Kidney (tissue), 14 donors: Measurements from ENCODE around the gene TNFRSF12A. TPM values are rescaled to one million over a fixed set of nuclear protein-coding genes. Genes with fewer than 3 reads are reported as not detected.

Experiments
- DNase-seq, 5 donors: peaks; one replicate each; pipeline ENCODE4 v3.0.0-alpha.2; 2013 to 2020
- FAIRE-seq: peaks from 2 replicates; lab custom pipeline; 2012; peaks lifted over from hg19 to GRCh38; lab: Jason Lieb, UNC
- H3K27ac ChIP-seq, 2 donors: one replicate each; pipeline ENCODE4 v1.7.0; 2013; ENCODE audit warnings: low read depth in 2 of 2, low read length in 2 of 2, inconsistent platforms in 1 of 2
- H3K27me3 ChIP-seq: one replicate; pipeline ENCODE4 v1.7.1; 2013; ENCODE audit warnings: low read length, inconsistent platforms; ENCODE audit not compliant: control insufficient read depth, insufficient read depth
- H3K36me3 ChIP-seq, 3 donors: one replicate each; pipeline versions ENCODE4 v1.7.0 to v1.7.1; 2013; ENCODE audit warnings: low read length in 3 of 3, control low read depth in 1 of 3, inconsistent platforms in 1 of 3; ENCODE audit not compliant: insufficient read depth in 3 of 3, control insufficient read depth in 2 of 3
- H3K4me1 ChIP-seq, 3 donors: one replicate each; pipeline versions ENCODE4 v1.7.0 to v1.7.1; 2013; ENCODE audit warnings: low read length in 3 of 3, inconsistent platforms in 1 of 3, low read depth in 1 of 3; ENCODE audit not compliant: control insufficient read depth in 2 of 3, insufficient read depth in 2 of 3
- H3K4me3 ChIP-seq, 3 donors: one replicate each; pipeline versions ENCODE4 v1.7.0 to v1.8.1; 2013; ENCODE audit warnings: low read length in 3 of 3, control low read depth in 1 of 3, inconsistent platforms in 1 of 3
- H3K9ac ChIP-seq, 3 donors: one replicate each; pipeline versions ENCODE4 v1.7.0 to v1.7.1; 2013; ENCODE audit warnings: low read length in 3 of 3, control low read depth in 1 of 3, inconsistent platforms in 1 of 3
- H3K9me3 ChIP-seq, 3 donors: one replicate each; pipeline versions ENCODE4 v1.7.0 to v1.7.1; 2013; ENCODE audit warnings: low read length in 3 of 3, control low read depth in 1 of 3, inconsistent platforms in 1 of 3; ENCODE audit not compliant: control insufficient read depth in 2 of 3, insufficient read depth in 1 of 3
- CTCF ChIP-seq: IDR thresholded peaks from 3 replicates; pipeline ENCODE4 v1.5.1; 2012; ENCODE audit warnings: mild to moderate bottlenecking, moderate library complexity, borderline replicate concordance; ENCODE audit not compliant: insufficient read depth; ENCODE audit errors: extremely low read depth
- intact Hi-C: fragments of 100-400 bp; cut with DNase I; formaldehyde crosslinking; loops from one replicate; pipeline ENCODE4 v1.11.1; 2022
- polyA plus RNA-seq: library from polyadenylated mRNA; stranded (reverse); fragments of 350-450 nt; fragmentation: Illumina TruSeq; extraction: RNeasy Lipid Tissue Mini Kit (QIAGEN cat#74804); gene quantifications from one replicate; pipeline ENCODE4 v1.2.3, GENCODE V29; 2014; ENCODE audit warnings: low read depth, low replicate concordance; ENCODE audit not compliant: insufficient read depth
- total RNA-seq: library from RNA; stranded (reverse); fragmentation: NEBNext Ultra II Directional; extraction: Animal tissue kit (Norgen Biotek cat#: 25700); gene quantifications from one replicate; pipeline ENCODE4 v1.2.1, GENCODE V29; 2021
- donor health status: control.
- donor health status: control.
- donor health status: control.
- donor health status: control.
- donor health status: control.
- donor health status: DM: yes; HTN: yes; CAD: no.
- donor health status: Normal renal cell carcinoma (clear cell type).

The TNFRSF12A gene
- total and polyA plus RNA-seq, 2 donors from 2014 or later, result 87.3 to 114 TPM

- peaks cover 0 to under 1% (median 0%) of the 10 kb centered on the region in 3 donors for H3K4me1 ChIP-seq
- DNase-seq (peak in 4 of 5 donors; percentile 77 to 83 (median 80)), FAIRE-seq (no peak)
- H3K27me3 ChIP-seq, result peaks cover 5% of the 10 kb centered on the region
- intact Hi-C loops, result no loop called here
- no peak for TF ChIP-seq CTCF
- no peak within 1 kb of the TSS for H3K4me3 ChIP-seq
- no peaks in the 10 kb centered on the region for H3K36me3 ChIP-seq
- H3K9ac ChIP-seq, result no peak within 1 kb of the TSS
- no peak within 1 kb of the TSS for H3K27ac ChIP-seq
- H3K9me3 ChIP-seq, result no peaks in the 10 kb centered on the region
These were observed 7.2 kb upstream of the TNFRSF12A start, which contains the start of gene CLDN9 for GRCh38 chr16:3012828-3013420. TSS of gene CLDN9 (plus strand) at chr16:3012923. CDS start at chr16:3013363, 440 bp downstream.

DNA sequence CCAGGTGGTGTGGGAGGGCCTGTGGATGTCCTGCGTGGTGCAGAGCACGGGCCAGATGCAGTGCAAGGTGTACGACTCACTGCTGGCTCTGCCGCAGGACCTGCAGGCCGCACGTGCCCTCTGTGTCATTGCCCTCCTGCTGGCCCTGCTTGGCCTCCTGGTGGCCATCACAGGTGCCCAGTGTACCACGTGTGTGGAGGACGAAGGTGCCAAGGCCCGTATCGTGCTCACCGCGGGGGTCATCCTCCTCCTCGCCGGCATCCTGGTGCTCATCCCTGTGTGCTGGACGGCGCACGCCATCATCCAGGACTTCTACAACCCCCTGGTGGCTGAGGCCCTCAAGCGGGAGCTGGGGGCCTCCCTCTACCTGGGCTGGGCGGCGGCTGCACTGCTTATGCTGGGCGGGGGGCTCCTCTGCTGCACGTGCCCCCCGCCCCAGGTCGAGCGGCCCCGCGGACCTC, 6.6 kb upstream of the TNFRSF12A start:
- Histone ChIP-seq H3K4me3 (no peak overlapping the region), H3K9ac (no peak overlapping the region), H3K27ac (no peak overlapping the region), H3K4me1 (peaks cover 0 to 3% (median 0%) of the 10 kb centered on the region in 3 donors), H3K27me3 (peaks cover 7% of the 10 kb centered on the region), H3K9me3 (no peaks in the 10 kb centered on the region), H3K36me3 (no peaks in the 10 kb centered on the region)
- no peak for FAIRE-seq
- intact Hi-C loops, result no loop called here
- DNase-seq, result no peak
- TF ChIP-seq CTCF, result no peak

DNA sequence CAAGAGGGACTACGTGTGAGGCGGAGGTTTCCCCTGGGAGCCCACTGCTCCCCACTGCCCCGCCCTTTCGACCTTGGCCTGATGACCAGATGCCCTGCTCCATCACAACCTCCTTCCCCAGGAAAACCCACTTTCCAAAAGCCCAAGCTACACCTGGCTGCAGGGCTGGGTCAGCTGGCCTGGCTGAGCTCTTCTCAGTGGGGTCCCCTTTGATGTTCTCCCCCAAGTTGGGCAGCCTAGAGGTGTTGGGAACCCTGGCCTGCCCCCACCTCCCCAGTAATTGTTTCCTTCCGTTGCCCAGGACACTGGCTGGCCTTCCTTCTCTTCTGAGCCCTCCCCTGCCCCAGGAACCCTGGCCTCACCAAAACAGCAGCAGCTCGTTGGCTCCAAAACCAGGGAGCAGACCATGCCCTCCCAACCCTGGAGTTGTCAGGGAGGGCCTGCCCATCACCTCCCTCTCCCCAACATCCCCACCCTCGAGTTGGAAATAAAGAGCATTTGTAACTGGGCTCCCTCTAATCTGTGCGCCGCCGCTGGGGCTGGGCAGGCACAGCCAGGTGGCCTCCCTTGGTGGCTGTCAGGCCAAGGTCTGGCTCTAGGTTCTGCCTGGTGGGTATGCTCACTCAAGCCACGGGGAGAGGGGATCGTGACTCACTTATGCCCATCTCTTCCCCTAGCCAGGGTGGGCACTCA, 6.0 kb upstream of the TNFRSF12A start:
- Histone ChIP-seq H3K9me3 (no peaks in the 10 kb centered on the region), H3K27me3 (peaks cover 7% of the 10 kb centered on the region), H3K4me3 (no peak overlapping the region), H3K27ac (no peak overlapping the region), H3K9ac (no peak overlapping the region), H3K4me1 (peaks cover 0 to 3% (median 0%) of the 10 kb centered on the region in 3 donors), H3K36me3 (no peaks in the 10 kb centered on the region)
- no peak for TF ChIP-seq CTCF
- DNase-seq, result no peak
- intact Hi-C loops, result no loop called here
- FAIRE-seq, result no peak
